Parathyroid adenoma (tissue), 2 donors: Measurements from ENCODE around the gene ACTN4.

Experiments used
- H2AFZ ChIP-seq: fragments of 300-600 bp; sonication (generic); one replicate; pipeline ENCODE4 v1.7.0; 2017; ENCODE audit warnings: antibody characterized with exemption, mild to moderate bottlenecking
- H3K27ac ChIP-seq: fragments of 300-600 bp; sonication (generic); one replicate; pipeline ENCODE4 v1.7.0; 2017
- H3K27me3 ChIP-seq: fragments of 300-600 bp; sonication (generic); one replicate; pipeline ENCODE4 v1.7.0; 2017; ENCODE audit warnings: low read length; ENCODE audit not compliant: control insufficient read depth, insufficient read depth
- H3K36me3 ChIP-seq: fragments of 300-600 bp; sonication (generic); one replicate; pipeline ENCODE4 v1.7.0; 2017; ENCODE audit warnings: low read length; ENCODE audit not compliant: control insufficient read depth, insufficient read depth
- H3K4me1 ChIP-seq: fragments of 300-600 bp; sonication (generic); one replicate; pipeline ENCODE4 v1.7.0; 2017; ENCODE audit warnings: control low read depth
- H3K4me2 ChIP-seq: fragments of 300-600 bp; sonication (generic); one replicate; pipeline ENCODE4 v1.7.0; 2017; ENCODE audit warnings: low read length
- H3K4me3 ChIP-seq: fragments of 300-600 bp; sonication (generic); one replicate; pipeline ENCODE4 v1.7.0; 2017; ENCODE audit warnings: low read depth, low read length
- H3K79me2 ChIP-seq: fragments of 300-600 bp; sonication (generic); one replicate; pipeline ENCODE4 v1.7.0; 2017; ENCODE audit warnings: control low read depth
- H3K9ac ChIP-seq: fragments of 300-600 bp; sonication (generic); one replicate; pipeline ENCODE4 v1.7.0; 2017; ENCODE audit warnings: mild to moderate bottlenecking
- H3K9me3 ChIP-seq: fragments of 300-600 bp; sonication (generic); one replicate; pipeline ENCODE4 v1.7.0; 2017; ENCODE audit warnings: low read length; ENCODE audit not compliant: control insufficient read depth
- CTCF ChIP-seq: fragments of 300-600 bp; sonication (generic); IDR thresholded peaks from one replicate; pipeline ENCODE4 v1.7.0; 2017; ENCODE audit warnings: antibody characterized with exemption, mild to moderate bottlenecking
- donor health status: primary hyperparathyroidism.

The ACTN4 gene

GRCh38 chr19:38660724-38661123, 13.3 kb downstream of the ACTN4 start:
- Histone ChIP-seq H3K9ac (no peak overlapping the region), H3K27me3 (no peaks in the 10 kb centered on the region), H3K4me1 (peaks cover 90% of the 10 kb centered on the region)

GRCh38 chr19:38661136-38661535, 13.7 kb downstream of the ACTN4 start:
- Histone ChIP-seq H3K4me1 (peaks cover 88% of the 10 kb centered on the region), H3K4me2 (peak overlapping the region; percentile 3), H3K27me3 (no peaks in the 10 kb centered on the region), H3K27ac (peak overlapping the region; percentile 95), H3K36me3 (no peaks in the 10 kb centered on the region), H3K9ac (no peak overlapping the region), H3K9me3 (no peaks in the 10 kb centered on the region), H2AFZ (no peak overlapping the region), H3K4me3 (peak overlapping the region; percentile 3), H3K79me2 (peaks cover 68% of the 10 kb centered on the region)
- no peak for TF ChIP-seq CTCF

More at GRCh38 chr19:38660724-38661123, 13.3 kb downstream of the ACTN4 start:
- peaks cover 68% of the 10 kb centered on the region for H3K79me2 ChIP-seq
- peak overlapping the region; percentile 3 for H3K4me2 ChIP-seq
- no peak overlapping the region for H2AFZ ChIP-seq
- no peaks in the 10 kb centered on the region for H3K9me3 ChIP-seq
- no peak for TF ChIP-seq CTCF
- peak overlapping the region; percentile 3 for H3K4me3 ChIP-seq
- no peaks in the 10 kb centered on the region for H3K36me3 ChIP-seq
- H3K27ac ChIP-seq: peak overlapping the region; percentile 95

GRCh38 chr19:38661996-38662395, 14.5 kb downstream of the ACTN4 start:
- peak overlapping the region; percentile 8 for H3K4me2 ChIP-seq
- H3K27me3 ChIP-seq: no peaks in the 10 kb centered on the region
- H3K4me1 ChIP-seq: peaks cover 88% of the 10 kb centered on the region
- TF ChIP-seq CTCF: no peak
- H3K4me3 ChIP-seq: peak overlapping the region; percentile 11
- no peak overlapping the region for H2AFZ ChIP-seq
- H3K27ac ChIP-seq: peak overlapping the region; percentile 95
- no peaks in the 10 kb centered on the region for H3K36me3 ChIP-seq
- peaks cover 73% of the 10 kb centered on the region for H3K79me2 ChIP-seq
- H3K9ac ChIP-seq: no peak overlapping the region
- H3K9me3 ChIP-seq: no peaks in the 10 kb centered on the region

- Histone ChIP-seq H3K79me2 (peaks cover 75% of the 10 kb centered on the region), H3K27ac (peak overlapping the region; percentile 95), H3K36me3 (no peaks in the 10 kb centered on the region), H3K4me3 (peak overlapping the region; percentile 11), H3K4me2 (peak overlapping the region; percentile 8), H3K4me1 (peaks cover 88% of the 10 kb centered on the region), H3K9ac (no peak overlapping the region), H2AFZ (no peak overlapping the region), H3K9me3 (no peaks in the 10 kb centered on the region), H3K27me3 (no peaks in the 10 kb centered on the region)
- TF ChIP-seq CTCF: no peak
These were observed 15.2 kb downstream of the ACTN4 start for GRCh38 chr19:38662537-38663155.

GRCh38 chr19:38663156-38663651, 15.8 kb downstream of the ACTN4 start:
- H3K9ac ChIP-seq: no peak overlapping the region
- TF ChIP-seq CTCF: no peak
- no peak overlapping the region for H3K4me3 ChIP-seq
- peaks cover 79% of the 10 kb centered on the region for H3K79me2 ChIP-seq
- H3K36me3 ChIP-seq: no peaks in the 10 kb centered on the region
- no peaks in the 10 kb centered on the region for H3K27me3 ChIP-seq
- H3K9me3 ChIP-seq: no peaks in the 10 kb centered on the region
- peak overlapping the region; percentile 95 for H3K27ac ChIP-seq
- H3K4me1 ChIP-seq: peaks cover 87% of the 10 kb centered on the region
- H3K4me2 ChIP-seq: peak overlapping the region; percentile 20
- no peak overlapping the region for H2AFZ ChIP-seq
